ENCODE measurements around the gene ECEL1.

The ECEL1 gene

DNA sequence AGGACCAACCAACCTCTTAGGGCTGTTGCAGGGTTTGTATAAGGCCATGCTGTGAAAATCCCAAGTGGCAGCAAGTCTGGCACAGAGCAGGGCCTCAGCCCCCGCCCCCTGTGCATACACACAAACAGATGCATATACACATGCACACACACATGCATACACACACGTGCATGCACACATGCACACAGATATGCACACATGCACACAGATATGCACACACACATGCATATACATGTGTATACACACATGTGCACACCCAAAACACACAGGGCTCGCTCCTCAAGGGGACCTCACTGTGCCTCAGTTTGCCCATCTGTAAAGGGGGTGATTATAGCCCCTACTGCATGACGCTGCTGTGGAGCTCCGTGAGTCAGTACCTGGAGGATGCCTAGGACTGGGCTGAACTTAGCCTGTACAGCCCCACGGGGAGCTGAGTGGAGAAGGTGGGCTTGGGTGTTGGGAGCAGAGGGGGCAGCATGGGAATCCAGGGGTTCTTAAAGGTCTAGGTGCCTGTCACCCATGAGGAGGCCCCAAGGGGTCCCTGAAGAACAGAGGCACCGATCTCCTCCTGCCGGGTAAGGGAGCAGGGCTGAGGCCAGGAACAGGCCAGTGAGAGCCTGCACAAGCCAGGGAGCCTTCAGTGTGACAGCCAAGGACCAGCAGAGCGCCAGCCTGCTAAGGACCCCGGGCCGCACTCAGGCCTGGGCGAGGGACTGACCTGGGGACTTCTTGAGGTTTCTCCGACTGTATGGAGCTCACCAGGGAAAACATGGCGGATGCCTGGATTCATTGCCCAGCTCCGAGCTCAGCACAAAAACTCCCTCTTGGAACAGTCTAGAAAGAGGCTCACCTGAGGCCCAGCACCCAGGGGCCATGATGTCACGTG, 55.7 kb downstream of the ECEL1 start:
- Histone ChIP-seq H3K9me3 (ENCODE audit: insufficient read depth, low read depth, low read length) (no peaks in the 10 kb centered on the region), H3K36me3 (ENCODE audit: insufficient read depth, low read depth, low read length) (no peaks in the 10 kb centered on the region), H3K27ac (ENCODE audit: low read length) (no peak overlapping the region), H3K27me3 (ENCODE audit: insufficient read depth, low read length) (no peaks in the 10 kb centered on the region), H3K4me1 (ENCODE audit: insufficient read depth, low read length) (no peaks in the 10 kb centered on the region), H3K9ac (ENCODE audit: low read depth, low read length) (no peak overlapping the region), H3K4me3 (ENCODE audit: low read length) (no peak overlapping the region)

Measured in iPS-20b (cell line).